HepG2 (cell line): ENCODE data around the gene SRCIN1. TPM values are rescaled to one million over a fixed set of nuclear protein-coding genes. Genes with fewer than 3 reads are reported as not detected.
A peak's percentile ranks its signal among the peaks of the same experiment; 100 is the strongest.

Experiments
- PCBP2 ChIP-seq: fragments of 200-400 bp; formaldehyde crosslinking; optimal IDR thresholded peaks from 2 replicates; pipeline ENCODE3; 2018; ENCODE audit warnings: low read length, low read depth; ENCODE audit not compliant: poor library complexity, severe bottlenecking
- POLR2G ChIP-seq: fragments of 200-400 bp; formaldehyde crosslinking; IDR thresholded peaks from 2 replicates; pipeline ENCODE4 v1.6.1; 2018; ENCODE audit warnings: mild to moderate bottlenecking, low read depth, low read length, moderate library complexity
- RARA ChIP-seq: IDR thresholded peaks from 2 replicates; pipeline ENCODE4 v1.6.1; 2016; ENCODE audit warnings: missing genetic modification reagents, missing compliant biosample characterization
- SIX4 ChIP-seq: sonication (generic); formaldehyde crosslinking; IDR thresholded peaks from 2 replicates; pipeline ENCODE4 v1.4.0; 2020; ENCODE audit warnings: missing genetic modification reagents
- TBL1XR1 ChIP-seq: fragments of 150-350 bp; IDR thresholded peaks from 2 replicates; pipeline ENCODE4 v1.6.1; 2014; ENCODE audit warnings: borderline replicate concordance, low read length; ENCODE audit not compliant: partially characterized antibody
- TFDP2 ChIP-seq: sonication (generic); formaldehyde crosslinking; IDR thresholded peaks from 2 replicates; pipeline ENCODE4 v1.4.0; 2020; ENCODE audit warnings: missing genetic modification reagents
- ZBTB3 ChIP-seq: sonication (generic); formaldehyde crosslinking; IDR thresholded peaks from 2 replicates; pipeline ENCODE4 v1.4.0; 2020; ENCODE audit warnings: low read depth, mild to moderate bottlenecking, moderate library complexity, missing genetic modification reagents, borderline replicate concordance
- ZBTB43 ChIP-seq: sonication (generic); formaldehyde crosslinking; conservative IDR thresholded peaks from 2 replicates; pipeline ENCODE4 v1.4.0; 2020; ENCODE audit warnings: missing genetic modification reagents
- ZMYM2 ChIP-seq: sonication (generic); formaldehyde crosslinking; IDR thresholded peaks from 2 replicates; pipeline ENCODE4 v1.8.0; 2022; ENCODE audit warnings: mild to moderate bottlenecking, missing genetic modification reagents
- ZNF788 ChIP-seq: sonication (generic); formaldehyde crosslinking; IDR thresholded peaks from 2 replicates; pipeline ENCODE4 v1.5.0; 2020; ENCODE audit warnings: mild to moderate bottlenecking, missing genetic modification reagents, borderline replicate concordance
- polyA plus RNA-seq, 8 experiments: library from polyadenylated mRNA; depleted of rRNA in 3 of 8; stranded (reverse) in 7 of 8; unstranded in 1 of 8; fragments of >200 nt; fragmentation: Illumina TruSeq in 4 of 8; extraction: Trizol in 4 of 8; gene quantifications; 2 replicates each; pipeline versions ENCODE4 v1.2.1 to v1.2.3, GENCODE V29; 2011 to 2016; ENCODE audit warnings: low read depth in 4 of 8, missing spikeins in 1 of 8, mixed read lengths in 1 of 8; ENCODE audit not compliant: insufficient read depth in 1 of 8
- total RNA-seq, 5 experiments: library from RNA; depleted of rRNA; stranded (reverse); fragments of >200 nt; fragmentation: Illumina TruSeq; extraction: Trizol; gene quantifications; 2 replicates each; pipeline ENCODE4 v1.2.3, GENCODE V29; 2016; ENCODE audit warnings: low read depth in 1 of 5
- TF ChIP-seq, protein P1 (sequence below), 2 experiments: sonication (generic) in 1 of 2; formaldehyde crosslinking in 1 of 2; IDR thresholded peaks; 2 replicates each; pipeline versions ENCODE4 v1.4.0 to v1.6.1; 2016 to 2020; ENCODE audit warnings: borderline replicate concordance in 1 of 2, low read depth in 1 of 2, mild to moderate bottlenecking in 1 of 2, missing genetic modification reagents in 1 of 2
- TF ChIP-seq, protein P2 (sequence below): sonication (generic); formaldehyde crosslinking; IDR thresholded peaks from 2 replicates; pipeline ENCODE4 v1.4.0; 2020; ENCODE audit warnings: mild to moderate bottlenecking, missing genetic modification reagents
- TF ChIP-seq, protein P3 (sequence below): sonication (generic); formaldehyde crosslinking; IDR thresholded peaks from 2 replicates; pipeline ENCODE4 v1.4.0; 2020; ENCODE audit warnings: mild to moderate bottlenecking, low read depth, missing genetic modification reagents

Gene SRCIN1
- total and polyA plus RNA-seq, 2 of the 13 experiments (the other 11 are each of a cell fraction or from before 2014, with no cell fraction given), result 1.2 to 9.6 TPM

- TF ChIP-seq, protein P1, sequence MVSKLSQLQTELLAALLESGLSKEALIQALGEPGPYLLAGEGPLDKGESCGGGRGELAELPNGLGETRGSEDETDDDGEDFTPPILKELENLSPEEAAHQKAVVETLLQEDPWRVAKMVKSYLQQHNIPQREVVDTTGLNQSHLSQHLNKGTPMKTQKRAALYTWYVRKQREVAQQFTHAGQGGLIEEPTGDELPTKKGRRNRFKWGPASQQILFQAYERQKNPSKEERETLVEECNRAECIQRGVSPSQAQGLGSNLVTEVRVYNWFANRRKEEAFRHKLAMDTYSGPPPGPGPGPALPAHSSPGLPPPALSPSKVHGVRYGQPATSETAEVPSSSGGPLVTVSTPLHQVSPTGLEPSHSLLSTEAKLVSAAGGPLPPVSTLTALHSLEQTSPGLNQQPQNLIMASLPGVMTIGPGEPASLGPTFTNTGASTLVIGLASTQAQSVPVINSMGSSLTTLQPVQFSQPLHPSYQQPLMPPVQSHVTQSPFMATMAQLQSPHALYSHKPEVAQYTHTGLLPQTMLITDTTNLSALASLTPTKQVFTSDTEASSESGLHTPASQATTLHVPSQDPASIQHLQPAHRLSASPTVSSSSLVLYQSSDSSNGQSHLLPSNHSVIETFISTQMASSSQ (IDR thresholded peaks at IDR 0.05; ENCODE audit: low read depth), result no peak
- TF ChIP-seq, protein P1 (CRISPR knock-in tag; IDR thresholded peaks at IDR 0.05; ENCODE audit: borderline replicate concordance), result no peak
- TF ChIP-seq ZMYM2, result no peak; the same call in 1 of the 2 replicates
- no peak for TF ChIP-seq POLR2G
- no peak for TF ChIP-seq PCBP2
- TF ChIP-seq, protein P2, sequence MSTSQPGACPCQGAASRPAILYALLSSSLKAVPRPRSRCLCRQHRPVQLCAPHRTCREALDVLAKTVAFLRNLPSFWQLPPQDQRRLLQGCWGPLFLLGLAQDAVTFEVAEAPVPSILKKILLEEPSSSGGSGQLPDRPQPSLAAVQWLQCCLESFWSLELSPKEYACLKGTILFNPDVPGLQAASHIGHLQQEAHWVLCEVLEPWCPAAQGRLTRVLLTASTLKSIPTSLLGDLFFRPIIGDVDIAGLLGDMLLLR, result no peak
- TF ChIP-seq TBL1XR1, result no peak
- no peak for TF ChIP-seq ZNF788
- TF ChIP-seq SIX4 (CRISPR knock-in tag), result no peak
- TF ChIP-seq, protein P3, sequence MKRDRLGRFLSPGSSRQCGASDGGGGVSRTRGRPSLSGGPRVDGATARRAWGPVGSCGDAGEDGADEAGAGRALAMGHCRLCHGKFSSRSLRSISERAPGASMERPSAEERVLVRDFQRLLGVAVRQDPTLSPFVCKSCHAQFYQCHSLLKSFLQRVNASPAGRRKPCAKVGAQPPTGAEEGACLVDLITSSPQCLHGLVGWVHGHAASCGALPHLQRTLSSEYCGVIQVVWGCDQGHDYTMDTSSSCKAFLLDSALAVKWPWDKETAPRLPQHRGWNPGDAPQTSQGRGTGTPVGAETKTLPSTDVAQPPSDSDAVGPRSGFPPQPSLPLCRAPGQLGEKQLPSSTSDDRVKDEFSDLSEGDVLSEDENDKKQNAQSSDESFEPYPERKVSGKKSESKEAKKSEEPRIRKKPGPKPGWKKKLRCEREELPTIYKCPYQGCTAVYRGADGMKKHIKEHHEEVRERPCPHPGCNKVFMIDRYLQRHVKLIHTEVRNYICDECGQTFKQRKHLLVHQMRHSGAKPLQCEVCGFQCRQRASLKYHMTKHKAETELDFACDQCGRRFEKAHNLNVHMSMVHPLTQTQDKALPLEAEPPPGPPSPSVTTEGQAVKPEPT (CRISPR knock-in tag), result no peak
- TF ChIP-seq ZBTB43 (CRISPR knock-in tag), result no peak
- TF ChIP-seq ZBTB3, result no peak
- TF ChIP-seq TFDP2 (CRISPR knock-in tag), result 0 out of 2 replicates have a peak, but pooled peaks have one; percentile 18
- no peak for TF ChIP-seq RARA (CRISPR knock-in tag)
These were observed 22.7 kb upstream of the SRCIN1 start (continued) for GRCh38 chr17:38628441-38628840.
